ENCODE results near the gene KCNQ1. TPM values are rescaled to one million over a fixed set of nuclear protein-coding genes. Genes with fewer than 3 reads are reported as not detected.

KCNQ1 gene
- total and polyA plus RNA-seq, 7 donors: 0.48 to 3.1 (median 1.1) TPM

DNA sequence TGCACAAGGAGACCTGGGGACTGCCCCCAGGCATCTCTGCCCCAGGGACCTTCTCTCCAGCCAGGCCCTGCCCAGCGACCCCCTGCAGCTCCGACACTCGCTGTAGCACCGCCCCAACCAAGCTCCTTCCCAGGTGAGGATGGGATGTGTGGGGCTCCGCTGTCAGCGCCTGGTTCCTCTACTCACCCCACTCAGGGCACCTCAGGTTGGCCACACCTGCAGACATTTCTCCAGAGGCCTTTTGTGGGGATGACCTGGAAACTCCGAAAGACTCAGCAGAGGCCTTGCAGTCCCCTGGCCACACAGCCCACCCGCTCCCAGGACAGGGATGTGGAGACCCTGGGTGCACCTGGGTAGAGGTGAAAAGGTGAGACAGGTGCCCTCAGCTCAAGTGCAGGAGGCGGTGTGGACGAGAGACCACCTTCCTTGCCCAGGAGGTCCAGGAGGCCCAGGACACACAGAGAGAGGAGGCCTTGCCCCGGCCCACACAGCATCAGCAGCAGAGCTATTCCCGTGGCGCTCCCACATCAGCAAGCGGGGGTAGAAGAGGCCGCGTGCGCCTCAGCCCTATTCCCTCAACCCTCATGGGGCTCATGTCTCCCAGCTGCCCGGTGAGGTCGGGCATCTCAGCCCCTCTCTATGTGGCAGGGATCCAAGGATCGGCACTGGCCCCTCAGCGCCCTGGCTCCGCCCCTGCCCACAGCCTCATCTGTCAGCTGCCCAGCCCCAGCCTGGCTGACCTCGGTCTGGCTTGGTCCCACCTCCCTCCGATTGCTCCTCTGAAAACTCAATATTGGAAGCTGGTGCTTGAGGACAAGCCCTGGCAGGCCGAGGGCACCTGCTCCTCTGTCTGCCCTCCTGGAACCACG lies 21.4 kb upstream of the KCNQ1 start:
- WGBS, 3 donors: 68 to 72% (median 71%) methylated on average over 25 to 26 of the region's 26 CpGs
- no peaks in the 10 kb centered on the region for H3K4me1 ChIP-seq

DNA sequence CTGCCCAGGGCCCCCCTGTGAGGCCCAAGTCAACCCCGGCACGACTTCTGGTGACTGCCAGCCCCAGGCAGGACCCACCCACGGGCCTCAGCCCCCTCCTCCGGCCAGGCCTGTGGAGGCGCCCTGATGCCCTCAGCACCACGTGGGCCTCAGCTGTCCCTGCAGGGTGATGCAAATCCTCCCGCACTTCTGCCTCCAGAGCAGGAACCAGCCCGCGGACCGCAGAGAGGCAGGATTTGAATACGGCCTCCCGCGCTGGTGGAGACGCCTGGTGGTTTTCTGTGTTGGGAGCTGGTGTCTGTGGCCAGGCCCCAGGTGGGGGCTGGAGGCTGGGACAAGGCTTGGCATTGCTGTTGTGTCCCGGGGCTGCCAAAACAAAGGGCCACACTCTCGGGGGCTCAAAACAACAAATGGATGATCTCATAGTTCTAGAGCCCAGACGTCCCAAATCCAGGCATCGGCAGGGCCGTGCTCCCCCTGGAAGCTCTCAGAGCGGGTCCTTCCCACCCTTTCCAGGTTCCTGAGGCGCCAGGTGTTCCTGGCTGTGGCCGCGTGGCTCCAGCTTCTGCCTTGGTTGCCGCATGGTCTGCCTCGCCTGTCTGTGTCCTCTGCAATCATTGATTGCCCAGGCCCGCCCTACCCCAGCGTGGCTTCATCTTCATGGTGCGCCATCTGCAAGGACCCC lies 19.9 kb upstream of the KCNQ1 start:
- no peaks in the 10 kb centered on the region for H3K36me3 ChIP-seq (ENCODE audit: insufficient read depth in 1 of 2, low read depth in 1 of 2)
- 66 to 75% (median 67%) methylated on average over 26 to 28 of the region's 28 CpGs for WGBS, 3 donors
- no peaks in the 10 kb centered on the region for H3K4me1 ChIP-seq
- H3K9me3 ChIP-seq: no peaks in the 10 kb centered on the region
- intact Hi-C loops (cut with DNase I): loop anchor here in 1 of 2 donors (5.0 to 10.0 kb wide), 2 partner anchors 228 to 470 kb away; no protein-coding TSS in a partner anchor
- H3K4me3 ChIP-seq: no peak overlapping the region
- H3K27me3 ChIP-seq (ENCODE audit: insufficient read depth in 3 of 3, low read length in 2 of 3): peaks cover 0 to 6% (median 2%) of the 10 kb centered on the region in 3 donors
- DNase-seq (peak in 1 of 2 donors; percentile 40), ATAC-seq (no peak)
- H3K27ac ChIP-seq: no peak overlapping the region
- TF ChIP-seq, protein P1, sequence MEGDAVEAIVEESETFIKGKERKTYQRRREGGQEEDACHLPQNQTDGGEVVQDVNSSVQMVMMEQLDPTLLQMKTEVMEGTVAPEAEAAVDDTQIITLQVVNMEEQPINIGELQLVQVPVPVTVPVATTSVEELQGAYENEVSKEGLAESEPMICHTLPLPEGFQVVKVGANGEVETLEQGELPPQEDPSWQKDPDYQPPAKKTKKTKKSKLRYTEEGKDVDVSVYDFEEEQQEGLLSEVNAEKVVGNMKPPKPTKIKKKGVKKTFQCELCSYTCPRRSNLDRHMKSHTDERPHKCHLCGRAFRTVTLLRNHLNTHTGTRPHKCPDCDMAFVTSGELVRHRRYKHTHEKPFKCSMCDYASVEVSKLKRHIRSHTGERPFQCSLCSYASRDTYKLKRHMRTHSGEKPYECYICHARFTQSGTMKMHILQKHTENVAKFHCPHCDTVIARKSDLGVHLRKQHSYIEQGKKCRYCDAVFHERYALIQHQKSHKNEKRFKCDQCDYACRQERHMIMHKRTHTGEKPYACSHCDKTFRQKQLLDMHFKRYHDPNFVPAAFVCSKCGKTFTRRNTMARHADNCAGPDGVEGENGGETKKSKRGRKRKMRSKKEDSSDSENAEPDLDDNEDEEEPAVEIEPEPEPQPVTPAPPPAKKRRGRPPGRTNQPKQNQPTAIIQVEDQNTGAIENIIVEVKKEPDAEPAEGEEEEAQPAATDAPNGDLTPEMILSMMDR (IDR thresholded peaks at IDR 0.05): no peak

More for the DNA sequence above, 21.4 kb upstream of the KCNQ1 start:
- Histone ChIP-seq H3K4me3 (no peak overlapping the region), H3K27me3 (ENCODE audit: insufficient read depth in 3 of 3, low read length in 2 of 3) (peaks cover 0 to 6% (median 2%) of the 10 kb centered on the region in 3 donors), H3K36me3 (ENCODE audit: insufficient read depth in 1 of 2, low read depth in 1 of 2) (no peaks in the 10 kb centered on the region), H3K27ac (no peak overlapping the region), H3K9me3 (no peaks in the 10 kb centered on the region)
- no peak for ATAC-seq
- intact Hi-C loops (cut with DNase I): loop anchor here in 1 of 2 donors (5.0 to 10.0 kb wide), 2 partner anchors 226 to 471 kb away; no protein-coding TSS in a partner anchor
- TF ChIP-seq, protein P1 (IDR thresholded peaks at IDR 0.05): no peak
- DNase-seq: peak in 1 of 2 donors; percentile 52

DNA sequence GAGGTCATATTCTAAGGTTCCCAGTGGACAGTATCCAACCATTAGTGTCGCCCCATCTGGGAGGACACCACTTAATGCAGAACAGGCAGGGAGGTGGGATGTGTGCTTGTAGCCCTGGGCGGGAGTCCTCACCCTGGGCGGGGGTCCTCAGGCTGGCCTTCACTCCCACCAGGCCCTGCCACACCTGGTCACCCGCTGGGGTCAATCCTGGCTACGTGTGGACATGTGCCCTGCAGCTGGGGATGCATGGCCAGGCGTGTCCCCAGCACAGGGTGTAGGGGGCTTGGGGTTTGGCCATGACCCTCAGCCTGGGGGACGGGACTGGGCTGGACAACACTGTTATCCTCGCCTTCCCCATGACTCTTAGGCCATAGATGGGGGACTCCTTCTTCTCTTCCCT lies 19.3 kb upstream of the KCNQ1 start:
- intact Hi-C loops (cut with DNase I): loop anchor here in 1 of 2 donors (10.0 kb wide), 1 partner anchor 469 kb away; no protein-coding TSS in a partner anchor
- 76 to 86% (median 84%) methylated on average over 8 of the region's 8 CpGs for WGBS, 3 donors
- Histone ChIP-seq H3K27ac (no peak overlapping the region), H3K27me3 (ENCODE audit: insufficient read depth in 3 of 3, low read length in 2 of 3) (peaks cover 0 to 6% (median 2%) of the 10 kb centered on the region in 3 donors), H3K4me1 (no peaks in the 10 kb centered on the region), H3K36me3 (ENCODE audit: insufficient read depth in 1 of 2, low read depth in 1 of 2) (no peaks in the 10 kb centered on the region), H3K9me3 (no peaks in the 10 kb centered on the region), H3K4me3 (no peak overlapping the region)
- DNase-seq (no peak), ATAC-seq (no peak)
- TF ChIP-seq, protein P1 (IDR thresholded peaks at IDR 0.05): no peak

DNA sequence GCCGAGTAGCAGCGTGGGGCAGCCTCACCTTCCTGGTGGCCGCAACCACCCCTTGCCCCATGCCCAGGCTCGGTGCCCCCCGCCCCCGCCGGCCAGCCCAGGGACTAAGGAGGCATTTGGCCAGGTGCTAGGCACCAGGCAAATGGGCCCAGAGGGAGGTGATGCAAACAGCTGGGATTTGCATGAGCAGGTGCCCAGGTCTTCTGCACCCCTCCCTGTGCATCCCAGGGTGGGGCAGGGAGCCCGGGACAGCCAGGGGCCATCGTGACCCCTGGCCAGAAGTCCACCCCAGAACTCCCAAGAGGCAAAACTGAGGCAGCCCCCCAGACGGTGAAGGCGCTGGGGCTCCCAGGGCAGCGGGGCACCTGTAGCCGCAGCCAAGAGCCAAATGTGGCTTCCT lies 18.6 kb upstream of the KCNQ1 start:
- no peak for DNase-seq
- Histone ChIP-seq H3K4me3 (no peak overlapping the region), H3K27ac (no peak overlapping the region), H3K27me3 (ENCODE audit: insufficient read depth in 3 of 3, low read length in 2 of 3) (peaks cover 0 to 6% (median 2%) of the 10 kb centered on the region in 3 donors), H3K36me3 (ENCODE audit: insufficient read depth in 1 of 2, low read depth in 1 of 2) (no peaks in the 10 kb centered on the region), H3K9me3 (no peaks in the 10 kb centered on the region), H3K4me1 (no peaks in the 10 kb centered on the region)
- 82 to 87% (median 85%) methylated on average over 10 to 13 of the region's 13 CpGs for WGBS, 3 donors
- ATAC-seq: no peak
- intact Hi-C loops (cut with DNase I): loop anchor here in 1 of 2 donors (10.0 kb wide), 1 partner anchor 469 kb away; no protein-coding TSS in a partner anchor
- TF ChIP-seq, protein P1 (IDR thresholded peaks at IDR 0.05): no peak

All from psoas muscle (tissue), 8 donors.